HG03280 (cell line): ENCODE results near the gene EPHA1.

Source experiments
- ATAC-seq: cut with Tn5 transposase; IDR thresholded peaks from one replicate; pipeline ENCODE4 v1.9.1; 2021; ENCODE audit warnings: mild to moderate bottlenecking, moderate library complexity; ENCODE audit not compliant: unreplicated experiment

Gene EPHA1

GRCh38 chr7:143390104-143390772 is 18.4 kb downstream of the EPHA1 start:
- no peak for ATAC-seq

- no peak for ATAC-seq
These were observed 19.1 kb downstream of the EPHA1 start for GRCh38 chr7:143389316-143390103.

GRCh38 chr7:143388491-143389101 is 20.1 kb downstream of the EPHA1 start:
- no peak for ATAC-seq

GRCh38 chr7:143388051-143388450 is 20.6 kb downstream of the EPHA1 start:
- no peak for ATAC-seq

- ATAC-seq, result no peak
These were observed 21.3 kb downstream of the EPHA1 start for GRCh38 chr7:143387156-143387975.

- ATAC-seq, result no peak
These were observed 22.5 kb downstream of the EPHA1 start for GRCh38 chr7:143385891-143386781.

GRCh38 chr7:143384661-143385631 is 23.7 kb downstream of the EPHA1 start:
- ATAC-seq, result no peak

GRCh38 chr7:143384148-143384547 is 24.5 kb downstream of the EPHA1 start:
- ATAC-seq, result no peak

- ATAC-seq, result no peak
These were observed 25.1 kb downstream of the EPHA1 start for GRCh38 chr7:143383642-143383957.

- no peak for ATAC-seq
These were observed 25.6 kb downstream of the EPHA1 start for GRCh38 chr7:143382791-143383641.

GRCh38 chr7:143382126-143382790 is 26.4 kb downstream of the EPHA1 start:
- ATAC-seq, result no peak

- peak; percentile 19 for ATAC-seq
These were observed 27.1 kb downstream of the EPHA1 start for GRCh38 chr7:143381427-143382125.

GRCh38 chr7:143380646-143381426 is 27.8 kb downstream of the EPHA1 start, which contains the start of gene ZYX:
Gene ZYX, plus strand, starts transcription at chr7:143381345. Its CDS starts 227 bp downstream, at chr7:143381572.
- ATAC-seq, result peak; percentile 74

GRCh38 chr7:143380260-143380645 is 28.4 kb downstream of the EPHA1 start:
- peak; percentile 53 for ATAC-seq

GRCh38 chr7:143379611-143380259 is 28.9 kb downstream of the EPHA1 start:
- peak; percentile 0 for ATAC-seq

- no peak for ATAC-seq
These were observed 32.3 kb downstream of the EPHA1 start for GRCh38 chr7:143376396-143376795.
